Stimulated activated CD8-positive, alpha-beta memory T cell treated with anti-CD3 and anti-CD28 coated beads, Interleukin-4, amount 100 ng/mL, for 4 hours (primary cell): ENCODE data around the gene EIF1AD.

Experiments used
- DNase-seq, 2 donors: peaks; one replicate each; pipeline ENCODE4 v3.0.0-alpha.2; 2020; ENCODE audit warnings: low read depth in 2 of 2, low spot score in 1 of 2

The EIF1AD gene

DNA sequence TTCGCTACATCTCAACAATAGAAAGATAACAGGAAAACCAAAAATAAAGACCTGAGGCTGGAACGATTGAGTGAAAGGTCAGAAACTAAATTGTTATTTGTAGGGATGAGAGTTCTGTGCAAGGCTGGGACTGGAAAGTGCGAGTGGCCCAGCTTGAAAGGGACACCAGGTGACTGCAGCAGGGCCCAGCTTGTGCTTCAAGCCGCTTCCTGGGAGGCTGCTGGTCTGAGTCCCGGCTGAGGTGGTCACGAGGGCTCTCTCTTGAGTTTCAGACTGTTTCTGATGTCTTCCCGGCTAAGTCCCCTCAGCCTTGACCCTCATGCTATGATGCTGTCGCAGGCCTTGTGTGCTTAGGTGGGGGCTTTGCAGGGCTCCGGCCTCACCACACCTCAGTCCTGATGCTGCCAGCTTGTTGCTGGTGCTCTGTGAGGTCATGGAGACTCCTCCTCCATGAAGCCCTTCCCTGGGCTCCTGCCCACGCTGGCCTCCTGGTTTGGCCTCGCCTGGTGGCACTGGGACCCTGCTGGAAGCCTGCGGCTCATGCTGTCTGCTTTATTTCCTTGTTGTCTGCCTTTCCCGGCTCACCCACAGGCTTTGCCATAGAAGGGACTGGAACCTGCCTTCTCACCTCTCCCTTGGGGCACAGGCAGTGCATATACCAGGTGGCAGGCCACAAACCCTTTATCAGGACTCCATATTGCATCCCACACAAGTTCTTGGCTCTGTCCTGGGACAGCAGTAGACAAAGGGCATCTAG, 4.4 kb upstream of the EIF1AD start:
- DNase-seq, result no peak

DNA sequence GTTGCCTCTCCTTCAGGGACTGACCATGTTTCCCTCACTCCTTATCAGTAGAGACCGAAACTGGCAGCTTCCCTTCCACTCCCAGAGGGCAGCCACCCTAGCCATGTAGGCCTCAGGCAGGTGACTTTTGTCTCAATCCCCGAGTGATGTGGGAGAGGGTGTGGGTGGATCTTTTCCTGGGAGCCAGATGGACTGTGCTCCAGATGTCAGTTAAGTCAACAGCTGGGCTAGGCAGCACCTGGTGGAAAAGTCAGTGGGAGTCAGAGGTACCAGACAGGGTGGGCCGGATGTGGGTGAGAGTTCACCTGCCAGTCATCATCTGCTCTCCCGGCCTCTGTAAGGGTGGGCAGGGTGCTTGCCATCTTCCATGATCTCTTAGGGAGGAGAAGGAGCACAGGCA, 2.2 kb upstream of the EIF1AD start:
- no peak for DNase-seq

DNA sequence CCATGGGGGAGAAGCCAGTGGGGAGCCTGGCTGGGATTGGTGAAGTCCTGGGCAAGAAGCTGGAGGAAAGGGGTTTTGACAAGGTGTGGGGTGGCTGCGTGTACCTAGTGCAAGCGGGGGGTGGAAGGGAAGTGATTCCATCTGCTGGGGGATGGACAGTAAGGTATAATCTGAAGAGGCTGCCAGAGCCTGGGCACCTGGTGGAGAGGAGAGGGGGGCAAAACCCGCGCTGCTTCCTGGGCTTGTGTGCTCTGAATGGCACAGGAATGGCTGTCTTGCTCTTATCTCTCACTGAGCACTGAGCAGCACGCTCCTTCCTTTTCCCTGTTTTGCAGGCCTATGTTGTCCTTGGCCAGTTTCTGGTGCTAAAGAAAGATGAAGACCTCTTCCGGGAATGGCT, 1.3 kb upstream of the EIF1AD start:
- no peak for DNase-seq

DNA sequence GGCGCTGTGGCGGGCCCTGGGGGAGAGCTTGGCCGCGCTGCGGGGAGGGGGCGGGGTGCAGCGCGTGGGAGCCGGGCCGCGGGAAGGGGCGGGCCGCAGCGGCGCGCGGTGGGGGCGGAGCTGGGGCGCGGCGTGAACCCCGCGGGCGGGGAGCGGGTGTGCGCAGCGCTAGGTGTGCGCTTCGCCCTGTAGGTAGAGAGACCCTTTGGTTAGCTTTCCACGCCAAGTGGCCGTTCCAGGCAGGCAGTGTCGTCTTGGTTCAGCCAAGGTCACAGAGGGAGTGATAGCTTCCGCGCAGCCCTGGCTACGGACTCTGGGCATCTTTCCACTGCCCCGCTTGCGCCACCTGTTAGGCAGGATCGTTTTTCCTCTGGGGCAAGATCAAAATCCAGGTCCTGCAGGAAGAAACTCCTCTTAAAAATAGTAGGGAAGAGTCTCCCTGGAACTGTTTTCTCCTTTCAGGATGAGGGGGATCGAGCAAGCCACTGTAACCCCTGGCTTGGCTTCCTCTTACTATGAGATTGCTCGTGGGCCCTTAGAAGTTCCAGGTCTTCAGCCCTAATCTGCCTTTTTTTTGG, 780 bp upstream of the EIF1AD start:
- no peak for DNase-seq

DNA sequence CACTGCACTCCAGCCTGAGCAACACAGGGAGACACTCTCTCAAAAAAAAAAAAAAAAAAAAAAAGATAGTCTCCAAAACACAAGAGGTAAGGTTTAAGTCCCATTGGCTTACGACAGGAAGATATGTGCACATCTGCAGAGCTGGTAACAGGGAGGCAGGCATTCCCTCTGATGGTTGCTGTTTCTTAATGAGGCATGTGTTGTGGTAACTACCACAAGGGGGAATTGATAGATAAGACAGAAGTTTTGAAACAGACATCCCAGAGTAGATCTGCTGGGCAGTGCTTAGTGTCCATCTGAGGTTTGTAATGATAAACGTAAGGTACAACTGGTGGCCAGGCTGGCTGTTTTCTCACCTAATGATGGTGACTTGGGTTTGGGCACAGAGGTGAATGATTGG, 4.7 kb downstream of the EIF1AD start:
- no peak for DNase-seq

DNA sequence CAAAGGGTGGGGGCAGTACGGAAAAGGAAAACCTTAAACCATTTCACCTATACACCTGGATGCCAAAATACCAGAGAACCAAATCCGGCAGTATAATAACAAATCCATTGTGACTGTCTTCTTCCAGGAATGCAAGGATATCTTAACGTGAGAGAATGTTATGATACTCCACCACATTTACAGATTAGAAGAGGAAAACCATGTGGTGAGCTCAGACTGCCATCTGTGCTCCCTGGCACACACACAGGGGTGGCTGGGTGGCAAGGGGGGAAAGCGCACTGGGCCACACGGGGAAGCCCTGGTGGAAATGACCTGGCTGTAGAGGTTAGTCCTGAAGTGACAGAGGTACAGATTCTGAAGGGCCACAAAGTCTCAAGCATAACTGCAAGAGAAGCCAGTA, 9.9 kb downstream of the EIF1AD start:
- DNase-seq, result no peak

DNA sequence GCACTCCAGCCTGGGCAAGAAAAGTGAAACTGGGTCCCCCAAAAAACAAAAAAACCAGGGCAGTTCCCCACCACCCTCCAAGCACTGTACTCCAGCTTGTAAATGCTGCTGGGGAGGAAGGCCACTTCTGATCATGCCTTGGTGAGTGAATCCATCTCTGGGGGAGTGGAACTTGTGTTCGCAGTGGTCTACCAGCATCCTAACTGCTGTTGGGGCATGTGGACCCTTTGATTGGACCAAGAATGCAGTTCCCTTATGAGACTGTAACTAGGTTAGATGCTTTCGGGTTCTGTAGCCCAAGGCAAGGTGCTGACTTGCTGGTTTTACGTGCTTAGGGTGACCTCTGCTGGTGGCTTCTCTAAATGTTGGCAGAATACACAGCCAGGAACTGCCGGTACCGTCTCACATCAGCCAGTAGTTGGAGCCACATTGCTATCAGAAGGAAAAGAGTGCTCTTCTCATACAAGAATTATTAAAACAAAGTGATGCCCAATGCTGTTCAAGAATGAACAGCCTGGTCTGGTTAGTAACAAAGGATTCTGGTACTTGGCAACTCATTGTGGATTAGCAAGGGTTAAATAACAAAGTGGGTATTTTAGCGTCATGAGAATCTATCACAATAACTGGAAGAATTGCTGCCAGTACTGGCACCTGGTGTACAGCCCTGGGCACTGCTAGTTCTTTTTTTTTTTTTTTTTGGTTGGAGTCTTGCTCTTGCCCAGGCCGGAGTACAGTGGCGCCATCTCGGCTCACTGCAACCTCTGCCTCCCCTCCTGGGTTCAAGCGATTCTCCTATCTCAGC, 13.0 kb downstream of the EIF1AD start:
- DNase-seq, result peak; percentile 80 to 86

DNA sequence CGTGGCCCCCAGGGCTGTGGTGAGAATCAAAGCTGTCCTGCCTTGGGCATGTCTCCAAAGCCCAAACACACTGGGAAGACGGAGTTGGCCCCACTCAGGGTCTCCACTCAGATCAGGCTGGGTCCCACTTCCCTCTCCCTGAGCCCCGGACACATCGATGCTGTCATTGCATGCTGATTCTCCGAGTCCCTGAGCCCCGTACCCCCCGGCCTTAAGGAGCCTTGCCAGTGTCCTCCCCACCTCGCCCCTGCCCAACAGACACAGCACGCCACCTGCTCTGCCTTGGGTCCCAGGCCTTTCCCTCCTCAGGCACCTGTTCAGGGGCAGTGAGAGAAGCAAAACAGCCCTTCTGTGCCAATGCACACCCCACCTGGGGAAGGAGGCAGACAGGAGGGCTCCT, 14.6 kb downstream of the EIF1AD start:
- DNase-seq, result no peak

DNA sequence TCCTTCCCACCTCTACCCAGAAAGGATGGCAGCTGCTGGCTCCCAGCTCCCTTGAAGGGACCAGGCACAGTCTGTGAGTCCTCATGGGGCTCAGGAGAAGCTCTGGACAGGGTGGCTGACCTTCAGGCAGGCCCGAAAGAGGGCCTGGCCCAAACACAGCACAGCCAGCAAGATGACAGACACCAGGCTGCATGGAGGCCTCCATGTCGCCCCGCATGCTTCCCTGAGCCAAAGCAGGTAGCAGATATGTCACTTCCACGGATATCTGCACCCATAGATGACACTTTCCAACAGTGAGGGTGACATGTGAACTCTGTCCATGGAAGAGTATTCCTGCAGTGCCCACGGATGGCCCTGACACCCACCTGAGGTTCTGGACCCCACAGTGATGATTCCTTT, 18.4 kb downstream of the EIF1AD start:
- DNase-seq, result no peak

DNA sequence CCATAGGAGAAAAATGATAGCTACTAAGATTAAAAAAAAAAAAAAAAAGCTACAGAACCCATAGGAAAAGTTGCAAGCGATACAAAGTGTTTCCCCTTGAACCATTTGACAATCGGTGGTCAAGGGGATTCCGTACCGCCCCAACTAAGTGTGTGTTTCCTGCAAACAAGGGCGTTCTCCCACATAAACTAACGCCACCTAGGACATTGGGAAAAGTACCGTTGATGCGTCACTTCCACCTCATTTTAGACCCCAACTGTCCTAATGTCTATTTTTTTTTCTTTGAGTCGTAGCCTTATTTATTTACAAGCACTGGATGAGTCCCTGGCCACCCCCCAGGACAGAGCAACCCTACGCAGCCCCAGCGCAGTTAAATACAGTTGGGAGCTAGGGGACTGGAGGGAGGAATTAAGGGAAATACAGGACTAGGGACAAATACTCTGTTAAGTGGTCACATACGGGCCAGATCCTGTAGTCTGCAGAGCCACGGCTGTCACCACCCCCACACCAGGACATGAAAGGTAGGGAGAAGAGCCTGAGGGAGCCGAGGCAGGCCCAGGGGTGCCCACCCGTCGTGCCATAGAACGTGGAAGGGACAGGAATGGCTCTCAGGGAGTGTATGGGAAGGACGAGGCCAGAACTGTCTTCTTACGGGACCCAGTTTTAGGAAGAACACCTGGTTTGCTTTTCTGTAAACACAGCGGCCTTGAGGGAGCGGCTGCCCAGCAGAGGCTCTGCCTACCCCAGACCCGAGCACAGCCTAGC, 19.0 kb downstream of the EIF1AD start:
- DNase-seq, result no peak

DNA sequence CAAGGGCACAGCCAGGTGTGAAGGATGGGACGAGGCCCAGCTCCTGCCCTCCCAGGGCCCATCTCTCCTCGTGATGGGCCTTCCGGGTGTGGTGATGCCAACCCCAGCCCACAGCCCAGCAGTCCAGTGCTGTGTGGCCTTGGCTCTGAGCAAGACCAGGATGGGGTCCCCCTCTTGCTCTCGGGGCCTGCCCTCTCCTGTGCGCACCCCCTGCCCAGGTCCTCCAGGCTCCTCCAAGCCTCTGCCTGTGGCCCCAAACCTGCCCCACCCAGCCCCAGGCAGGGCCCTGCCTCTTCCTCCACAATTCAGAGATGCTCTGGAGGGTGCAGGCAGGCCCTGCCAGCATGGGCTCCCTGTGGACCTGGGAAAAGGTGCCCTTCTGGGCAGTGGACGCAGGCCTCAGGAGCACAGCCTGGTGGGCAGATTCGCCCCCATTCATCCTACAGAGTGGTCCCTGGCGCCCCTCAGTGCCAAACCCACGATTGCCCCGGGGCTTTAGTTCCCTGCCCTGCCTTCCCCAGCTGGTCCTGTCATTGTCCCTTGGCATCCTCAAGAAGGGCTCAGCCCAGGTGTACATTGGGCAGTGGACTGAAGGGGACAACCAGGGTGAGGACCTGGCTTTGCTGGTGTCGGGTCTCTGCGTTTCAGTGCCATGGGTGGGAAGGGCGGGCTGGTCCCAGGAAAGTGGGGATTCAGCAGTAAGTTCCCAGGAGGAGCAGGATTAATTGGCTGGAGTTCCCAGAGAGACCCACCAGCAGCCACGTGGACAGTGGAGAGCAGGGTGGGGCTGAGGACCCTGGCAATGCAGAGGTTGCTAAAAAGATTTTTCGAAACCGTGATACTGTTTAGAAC, 19.8 kb downstream of the EIF1AD start:
- no peak for DNase-seq

DNA sequence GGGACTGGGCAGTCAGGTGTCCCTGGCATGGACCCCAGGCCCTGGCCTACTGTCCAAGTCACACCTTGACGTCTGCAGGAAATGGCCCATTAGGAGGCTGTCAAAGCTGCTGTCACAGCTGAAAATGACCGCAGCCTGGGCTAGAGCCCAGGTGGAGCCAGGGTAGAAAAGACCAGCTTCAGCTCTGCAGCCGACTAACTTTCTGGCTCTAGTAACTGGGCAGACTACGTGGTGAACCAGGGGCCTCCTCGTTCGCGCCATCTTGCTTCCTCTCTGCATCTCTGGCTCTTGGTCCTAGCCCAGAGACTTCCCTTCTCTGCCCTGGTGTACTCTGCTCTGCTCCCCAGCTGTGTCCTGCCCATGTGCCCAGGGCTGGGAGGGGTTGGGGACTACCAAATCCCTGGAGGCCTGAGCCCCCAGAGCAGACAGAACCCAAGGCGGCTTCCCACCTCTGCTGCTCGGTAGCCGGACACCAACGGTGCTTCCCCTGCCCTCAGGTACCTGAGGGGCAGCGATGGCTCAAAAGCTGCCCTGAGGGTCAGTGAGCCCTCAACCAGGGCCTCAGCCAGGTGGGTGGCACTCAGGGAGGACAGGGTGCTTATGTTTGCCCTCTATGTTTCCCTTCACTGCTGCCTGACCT, 20.7 kb downstream of the EIF1AD start:
- no peak for DNase-seq

DNA sequence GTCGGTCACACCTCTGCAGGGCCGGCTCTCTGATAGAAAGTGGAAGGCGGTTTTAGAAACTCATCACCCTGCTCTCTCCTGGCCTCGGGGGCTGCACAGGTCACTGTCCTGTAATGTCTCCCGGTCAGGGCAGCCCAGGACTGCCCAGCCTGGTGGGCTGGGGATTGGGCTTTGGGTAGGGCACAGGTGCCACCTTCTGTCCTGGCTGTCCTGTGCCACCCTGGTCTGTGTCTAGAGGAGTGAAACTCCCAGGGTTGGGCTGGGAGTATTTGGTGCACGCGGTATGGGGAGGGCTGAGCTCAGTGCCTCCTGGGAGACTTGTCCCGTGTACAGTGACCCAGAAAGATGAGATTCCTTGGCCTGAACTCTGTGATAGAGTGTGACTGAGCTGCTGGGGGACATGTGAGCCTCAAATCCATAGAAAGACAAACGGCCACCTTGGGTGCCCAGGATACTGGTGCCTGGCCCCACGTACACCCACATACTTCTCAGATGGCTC, 22.6 kb downstream of the EIF1AD start:
- DNase-seq, result no peak

DNA sequence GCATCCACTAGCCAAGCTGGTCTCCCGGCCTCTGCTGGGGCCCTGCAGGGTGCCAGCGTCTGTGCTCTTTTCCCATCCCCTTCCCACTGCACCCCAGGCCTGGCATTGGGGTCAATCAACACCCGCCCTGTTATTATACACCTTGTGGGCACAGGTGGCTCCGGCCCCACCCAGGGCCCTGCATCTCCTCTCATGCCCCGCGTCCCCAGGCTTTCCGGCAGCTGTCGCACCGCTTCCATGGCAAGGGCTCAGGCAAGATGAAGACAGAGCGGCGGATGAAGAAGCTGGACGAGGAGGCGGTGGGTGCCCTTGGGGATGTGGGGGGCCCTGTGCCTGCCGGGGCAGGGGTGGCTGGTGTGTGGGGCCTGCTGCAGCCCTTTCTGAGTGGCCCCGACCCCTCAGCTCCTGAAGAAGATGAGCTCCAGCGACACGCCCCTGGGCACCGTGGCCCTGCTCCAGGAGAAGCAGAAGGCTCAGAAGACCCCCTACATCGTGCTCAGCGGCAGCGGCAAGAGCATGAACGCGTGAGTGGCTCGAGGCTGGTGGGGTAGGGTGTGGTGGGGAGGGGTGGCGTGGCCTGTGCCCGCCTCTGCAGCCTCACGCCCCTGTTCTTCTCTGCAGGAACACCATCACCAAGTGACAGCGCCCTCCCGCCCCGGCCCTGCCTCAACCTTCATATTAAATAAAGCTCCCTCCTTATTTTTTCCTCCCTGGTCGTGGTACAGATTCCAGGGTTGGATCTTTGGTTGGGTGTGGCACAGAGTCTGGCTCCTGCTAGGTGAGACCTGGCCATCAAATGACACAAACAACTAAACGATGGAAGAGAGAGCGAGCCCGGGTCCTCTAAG, 23.3 kb downstream of the EIF1AD start:
- DNase-seq, result no peak

DNA sequence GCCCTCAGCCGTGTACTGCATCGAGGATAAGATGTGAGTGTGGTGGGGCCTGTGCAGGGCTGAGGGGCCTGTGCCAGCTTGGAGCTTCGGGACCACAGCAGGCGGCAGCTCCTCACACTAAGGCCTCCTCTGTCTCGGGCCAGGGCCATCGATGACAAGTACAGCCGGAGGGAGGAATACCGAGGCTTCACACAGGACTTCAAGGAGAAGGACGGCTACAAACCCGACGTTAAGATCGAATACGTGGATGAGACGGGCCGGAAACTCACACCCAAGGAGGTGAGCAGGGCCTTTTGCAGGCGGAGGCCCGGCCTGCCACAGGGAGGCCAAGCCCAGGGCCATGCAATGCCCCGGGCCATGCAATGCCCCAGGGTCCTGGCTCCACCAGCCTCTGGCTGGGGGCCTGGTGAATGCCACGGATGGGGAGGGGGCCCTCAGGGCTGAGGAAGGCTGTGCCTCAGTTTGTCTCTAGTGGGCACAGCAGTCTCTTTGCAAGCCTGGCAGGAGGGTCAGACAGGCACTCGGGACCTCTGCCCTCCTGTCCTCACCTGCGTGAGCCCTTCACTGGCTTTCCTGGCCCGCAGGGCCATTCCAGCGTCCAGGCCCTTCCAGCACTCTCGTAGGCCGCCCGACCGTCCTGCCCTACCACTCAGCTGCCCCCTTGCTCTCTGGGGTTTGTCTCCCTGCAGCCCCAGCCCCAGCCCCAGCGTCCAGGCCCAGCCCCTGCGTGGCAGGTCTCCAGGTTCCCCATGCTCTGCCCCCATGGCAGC, 24.2 kb downstream of the EIF1AD start:
- no peak for DNase-seq

DNA sequence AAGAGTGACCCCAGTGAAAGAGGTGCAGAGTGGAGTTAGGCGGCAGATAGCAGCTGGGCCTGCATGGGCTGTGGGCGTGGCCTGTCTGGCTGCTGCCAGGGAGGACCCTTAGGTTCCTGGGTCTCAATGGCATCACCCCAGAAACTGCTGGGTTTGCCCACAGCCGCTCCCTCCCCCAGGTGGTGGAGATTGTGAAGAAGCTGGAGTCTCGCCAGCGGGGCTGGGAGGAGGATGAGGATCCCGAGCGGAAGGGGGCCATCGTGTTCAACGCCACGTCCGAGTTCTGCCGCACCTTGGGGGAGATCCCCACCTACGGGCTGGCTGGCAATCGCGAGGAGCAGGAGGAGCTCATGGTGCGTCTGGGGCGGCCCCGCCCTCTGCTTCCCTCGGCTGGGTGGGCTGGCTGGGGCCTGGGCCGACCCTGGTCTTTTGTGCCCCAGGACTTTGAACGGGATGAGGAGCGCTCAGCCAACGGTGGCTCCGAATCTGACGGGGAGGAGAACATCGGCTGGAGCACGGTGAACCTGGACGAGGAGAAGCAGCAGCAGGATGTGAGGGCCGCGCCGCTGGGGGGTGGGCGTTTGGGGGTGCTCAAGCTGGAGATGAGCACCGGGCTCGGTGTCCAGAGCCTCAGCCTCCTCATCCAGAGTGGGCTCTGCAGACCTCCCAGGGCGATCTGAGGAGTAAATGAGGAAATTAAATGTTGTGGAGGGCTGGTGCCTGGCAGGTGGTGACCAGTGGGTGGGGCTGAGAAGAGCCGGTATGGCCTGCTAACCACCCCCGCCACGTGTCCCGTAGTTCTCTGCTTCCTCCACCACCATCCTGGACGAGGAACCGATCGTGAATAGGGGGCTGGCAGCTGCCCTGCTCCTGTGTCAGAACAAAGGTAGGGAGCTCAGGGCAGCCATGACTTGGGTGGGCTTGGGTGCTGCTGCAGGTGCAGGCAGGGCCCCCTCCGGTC, 25.5 kb downstream of the EIF1AD start:
- DNase-seq, result no peak

DNA sequence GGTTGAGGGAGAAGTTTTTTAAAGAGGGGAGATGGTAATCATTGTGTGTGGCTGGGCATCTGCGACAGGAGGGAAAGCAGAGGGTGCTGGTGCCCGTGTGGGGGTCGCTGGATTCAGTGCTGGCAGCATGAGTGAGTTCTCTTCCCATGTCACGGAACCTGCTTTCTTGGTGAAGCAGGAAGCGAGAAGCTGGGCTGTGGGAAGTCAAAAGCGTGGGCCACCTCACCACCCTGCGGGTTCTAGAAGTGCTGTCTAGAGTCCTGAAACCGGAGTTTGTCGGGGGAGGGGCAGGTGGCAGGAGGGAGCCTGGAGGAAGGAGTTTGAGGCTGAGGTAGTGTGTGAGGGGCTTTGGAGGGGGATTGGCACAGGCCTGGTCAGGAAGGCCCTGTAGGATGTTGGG, 26.2 kb downstream of the EIF1AD start:
- DNase-seq, result no peak
